Occipital lobe (tissue), 2 donors: Measurements from ENCODE around the gene FANK1. TPM values are rescaled to one million over a fixed set of nuclear protein-coding genes. Genes with fewer than 3 reads are reported as not detected.
A peak's percentile ranks its signal among the peaks of the same experiment; 100 is the strongest.
"Not testable (repeated sequence)": the region's sequence is repeated elsewhere in the genome, so short reads cannot be mapped to it uniquely, and the experiment has no call there.

Experiments used
- DNase-seq: peaks from one replicate; lab custom pipeline; 2025; lab: John Stamatoyannopoulos, UW
- total RNA-seq: library from RNA; depleted of rRNA; stranded (reverse); fragments of >200 nt; gene quantifications from one replicate; pipeline ENCODE4 v1.2.3, GENCODE V29; 2014

The FANK1 gene
- total RNA-seq, 1 donor from 2014 or later = 2.5 TPM

DNA sequence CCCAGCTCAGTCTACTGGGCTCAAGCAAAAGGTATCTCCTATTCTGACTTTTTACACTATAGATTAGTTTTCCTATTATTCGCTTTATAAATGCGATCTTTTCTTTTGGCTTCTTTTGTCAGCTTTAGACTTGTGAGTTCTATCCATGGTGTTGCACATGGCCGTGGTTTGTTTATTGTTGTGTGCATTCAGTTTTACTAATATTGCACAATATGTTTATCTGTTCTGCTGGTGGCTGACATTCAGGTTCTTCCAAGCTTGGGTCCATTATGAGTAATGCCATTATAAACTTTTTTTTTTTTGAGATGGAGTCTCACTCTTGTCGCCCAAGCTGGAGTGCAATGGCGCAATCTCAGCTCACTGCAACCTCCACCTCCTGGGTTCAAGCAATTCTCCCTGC is 30.9 kb downstream of the FANK1 start:
- not testable (repeated sequence) for DNase-seq

DNA sequence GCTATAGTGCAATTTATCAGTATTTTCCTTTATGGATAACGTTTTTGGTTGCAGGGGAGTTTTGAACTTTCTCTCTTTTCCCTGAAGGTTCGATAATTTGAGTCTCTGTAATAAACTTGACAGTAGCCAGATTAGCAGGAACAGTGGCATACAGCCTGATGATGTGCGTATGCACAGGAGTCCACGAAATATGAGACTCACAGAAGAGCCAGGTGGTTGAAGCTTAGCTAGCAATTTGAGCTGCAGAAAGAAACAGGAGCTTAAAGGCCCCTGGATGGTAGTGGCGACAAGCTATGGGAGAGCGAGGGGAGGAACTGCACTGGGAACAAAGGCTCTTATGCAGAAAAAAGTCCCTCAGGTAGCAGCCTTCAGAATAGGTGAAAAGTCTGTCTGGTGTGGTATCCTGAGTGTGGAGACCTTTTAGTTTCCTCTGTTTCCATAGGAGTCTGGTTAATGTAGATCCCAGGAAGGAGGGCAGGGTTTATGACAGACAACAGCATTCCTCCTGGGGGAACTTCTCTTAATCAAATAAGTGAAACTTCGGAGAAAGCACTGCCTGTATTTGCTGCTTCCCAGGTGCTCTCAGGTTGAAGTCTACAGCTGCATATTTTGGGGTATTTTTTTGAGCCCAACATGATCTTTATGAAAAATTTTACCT is 32.7 kb downstream of the FANK1 start:
- no peak for DNase-seq

DNA sequence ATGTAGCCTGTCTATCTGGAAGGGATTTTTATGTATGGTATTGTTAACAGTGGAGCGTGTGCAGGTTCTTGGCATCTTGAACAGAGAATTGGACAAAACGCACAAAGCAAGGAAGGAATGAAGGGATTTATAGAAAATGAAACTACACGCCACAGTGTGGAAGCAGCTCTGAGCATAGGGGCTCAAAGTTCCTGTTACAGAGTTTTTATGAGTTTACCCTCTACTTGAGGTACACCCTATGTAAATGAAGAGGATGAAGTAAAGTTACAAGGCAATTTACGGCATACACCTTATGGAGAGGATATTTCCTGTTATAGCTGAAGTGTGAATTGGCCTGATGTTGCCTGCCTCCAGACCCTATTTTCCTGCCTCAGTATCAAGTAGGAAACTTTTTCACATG is 33.3 kb downstream of the FANK1 start:
- DNase-seq = no peak

DNA sequence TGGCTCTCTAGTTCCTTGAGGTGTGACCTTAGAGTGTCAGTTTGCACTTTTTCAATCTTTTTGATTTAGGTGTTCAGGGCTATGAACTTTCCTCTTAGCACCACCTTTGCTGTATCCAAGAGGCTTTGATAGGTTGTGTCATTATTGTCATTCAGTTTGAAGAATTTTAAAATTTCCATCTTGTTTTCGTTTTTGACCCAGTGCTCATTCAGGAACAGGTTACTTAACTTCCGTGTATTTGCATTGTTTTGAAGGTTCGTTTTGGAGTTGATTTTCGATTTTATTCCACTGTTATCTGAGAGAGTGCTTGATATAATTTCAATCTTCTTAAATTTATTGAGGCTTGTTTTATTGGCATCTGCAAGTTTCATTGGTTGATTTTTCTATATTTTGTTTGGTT is 37.3 kb downstream of the FANK1 start:
- no peak for DNase-seq

DNA sequence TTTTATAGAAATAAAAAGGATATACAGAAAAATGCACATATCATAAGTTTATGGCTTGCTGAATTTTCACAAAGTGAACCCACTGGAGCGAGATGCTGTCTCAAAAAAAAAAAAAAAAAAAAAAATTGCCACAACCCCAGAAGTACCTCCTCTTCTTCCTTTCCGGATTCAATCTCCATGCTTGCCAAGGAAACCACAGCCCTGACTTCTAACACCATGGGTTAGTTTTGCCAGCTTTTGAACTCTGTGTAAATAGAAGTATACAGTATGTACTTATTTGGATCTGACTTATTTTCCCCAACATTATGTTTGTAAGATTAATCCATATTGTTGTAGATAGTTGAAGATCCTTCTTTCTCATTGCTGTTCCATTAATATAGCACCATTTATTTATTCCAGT is 40.0 kb downstream of the FANK1 start:
- DNase-seq = no peak

DNA sequence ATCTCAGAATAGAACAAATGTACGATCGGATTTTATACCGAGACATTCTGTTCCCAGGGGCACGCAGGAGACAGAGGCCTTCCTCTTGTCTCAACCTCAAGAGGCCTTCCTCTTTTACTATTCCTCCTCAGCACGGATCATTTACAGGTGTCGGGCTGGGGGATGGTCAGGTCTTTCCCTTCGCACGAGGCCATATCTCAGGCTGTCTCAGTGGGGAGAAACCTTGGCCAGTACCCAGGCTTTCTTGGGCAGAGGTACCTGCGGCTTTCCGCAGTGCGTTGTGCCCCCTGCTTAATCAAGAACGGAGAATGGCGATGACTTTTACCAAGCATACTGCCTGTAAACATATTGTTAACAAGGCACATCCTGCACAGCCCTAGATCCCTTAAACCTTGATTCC is 44.2 kb downstream of the FANK1 start:
- no peak for DNase-seq

DNA sequence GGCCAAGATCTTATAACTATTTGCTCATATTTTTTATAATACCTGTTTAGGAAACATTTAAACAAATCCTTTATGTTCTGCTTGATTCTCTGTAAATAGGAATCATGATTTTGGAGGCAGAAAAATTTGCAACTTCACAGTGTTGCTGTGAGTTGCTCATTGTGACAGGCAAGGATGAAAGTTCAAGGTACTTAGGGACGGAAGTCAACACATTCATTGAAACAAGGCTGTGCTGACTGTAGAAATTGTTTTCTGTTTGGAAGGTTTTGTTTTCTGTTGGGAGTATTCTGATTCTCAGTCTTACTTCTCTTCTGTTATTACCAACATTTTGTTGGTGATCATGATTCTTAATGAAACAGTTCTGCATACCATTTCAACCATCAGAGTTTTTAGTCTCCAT is 54.9 kb downstream of the FANK1 start:
- no peak for DNase-seq

DNA sequence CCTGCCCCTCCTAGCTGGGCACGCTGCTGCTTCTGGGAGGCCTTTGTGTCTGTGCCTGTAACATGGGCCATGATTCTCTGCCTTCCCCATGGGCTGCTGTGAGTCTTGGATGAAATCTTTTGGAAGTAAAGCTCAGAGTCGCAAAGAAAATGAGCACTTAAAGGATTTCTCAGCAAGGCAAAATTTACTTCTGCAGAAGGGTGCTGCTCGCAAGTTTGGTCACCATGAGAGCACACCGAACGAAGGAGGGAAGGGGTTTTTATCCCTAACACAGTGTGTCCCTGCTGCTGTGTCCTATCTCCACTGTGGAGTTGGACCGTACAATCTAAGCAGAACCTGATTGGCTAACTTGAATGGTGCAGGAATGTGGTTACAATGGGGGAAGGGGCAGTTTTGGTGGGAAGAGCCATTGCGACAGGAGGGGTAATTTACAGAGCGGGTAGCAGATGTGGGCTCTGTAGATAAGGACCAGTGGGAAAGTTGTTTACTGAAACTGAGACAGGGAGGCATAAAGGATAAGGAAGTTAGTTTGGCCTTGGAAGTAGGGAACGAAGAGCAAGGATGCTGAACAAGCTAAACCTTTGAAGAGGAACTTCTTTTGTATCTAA is 57.5 kb downstream of the FANK1 start:
- no peak for DNase-seq

DNA sequence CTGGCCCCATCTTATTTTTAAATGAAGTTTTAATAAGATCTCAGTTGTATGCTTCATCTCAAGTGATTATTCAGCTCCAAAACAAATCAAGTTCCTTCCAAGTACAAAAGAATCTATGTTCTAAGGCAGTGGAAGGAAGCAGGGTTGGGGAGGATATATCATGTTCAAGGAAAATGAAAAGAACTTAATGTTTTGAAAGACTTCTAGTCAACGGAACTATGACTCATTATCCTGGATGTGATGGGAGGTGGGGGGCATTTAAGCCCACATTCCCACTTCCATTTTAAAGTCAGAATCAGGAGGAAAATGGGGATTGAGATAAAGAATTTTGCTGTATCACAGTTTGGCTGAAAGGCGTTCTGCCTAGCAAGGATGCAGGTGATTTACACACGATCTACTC is 59.4 kb downstream of the FANK1 start:
- no peak for DNase-seq

DNA sequence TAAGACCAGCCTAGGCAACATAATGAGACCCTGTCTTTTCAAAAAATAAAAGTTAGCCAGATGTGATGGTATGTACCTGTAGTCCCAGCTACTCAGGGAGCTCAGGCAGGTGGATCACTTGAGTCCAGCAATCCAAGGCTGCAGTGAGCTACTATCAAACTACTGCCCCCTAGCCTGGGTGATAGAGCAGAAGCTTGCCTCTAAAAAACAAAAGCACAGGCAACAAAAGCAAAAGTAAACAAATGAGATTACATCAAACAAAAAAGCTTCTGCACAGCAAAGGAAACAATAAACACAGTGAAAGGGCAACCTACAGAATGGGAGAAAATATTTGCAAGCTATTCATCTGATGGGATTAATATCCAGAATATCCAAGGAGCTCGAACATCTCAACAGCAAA is 65.4 kb downstream of the FANK1 start:
- DNase-seq = no peak

DNA sequence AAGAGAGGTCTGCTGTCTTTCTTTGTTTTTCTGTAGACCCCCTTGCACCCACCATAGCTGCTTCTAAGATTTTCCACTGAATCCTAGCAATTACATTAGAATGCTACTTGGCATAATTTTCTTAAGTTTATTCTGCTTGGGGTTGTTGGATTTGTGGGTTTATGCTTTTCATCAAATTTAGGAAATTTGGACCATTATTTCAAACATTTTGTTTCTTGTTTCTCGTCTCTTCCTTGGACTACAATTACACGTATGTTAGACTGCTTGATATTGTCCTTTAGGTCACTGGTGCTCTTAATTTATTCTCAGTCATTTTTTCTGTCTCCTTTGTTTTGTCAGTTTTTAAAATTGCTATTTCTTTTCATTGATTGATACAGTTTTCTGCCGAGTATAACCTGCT is 65.8 kb downstream of the FANK1 start:
- no peak for DNase-seq

DNA sequence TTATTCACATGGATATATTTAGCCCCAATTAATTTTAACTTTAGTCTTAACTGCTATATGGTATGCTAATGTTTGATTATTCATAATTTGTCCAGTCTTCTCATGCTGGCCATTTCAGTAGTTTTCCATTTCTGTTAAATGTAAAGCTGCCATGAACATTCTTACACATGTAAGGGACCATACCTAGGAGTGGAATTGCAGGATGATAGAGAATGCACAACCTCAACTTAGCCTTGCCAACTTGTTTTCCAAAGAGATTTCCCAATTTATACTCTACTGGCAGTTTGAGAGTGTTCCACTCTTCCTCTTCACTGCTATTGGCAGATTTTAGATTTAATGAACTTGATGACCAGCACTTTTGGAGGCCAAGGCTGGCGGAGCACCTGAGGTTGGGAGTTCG is 68.2 kb downstream of the FANK1 start:
- no peak for DNase-seq

DNA sequence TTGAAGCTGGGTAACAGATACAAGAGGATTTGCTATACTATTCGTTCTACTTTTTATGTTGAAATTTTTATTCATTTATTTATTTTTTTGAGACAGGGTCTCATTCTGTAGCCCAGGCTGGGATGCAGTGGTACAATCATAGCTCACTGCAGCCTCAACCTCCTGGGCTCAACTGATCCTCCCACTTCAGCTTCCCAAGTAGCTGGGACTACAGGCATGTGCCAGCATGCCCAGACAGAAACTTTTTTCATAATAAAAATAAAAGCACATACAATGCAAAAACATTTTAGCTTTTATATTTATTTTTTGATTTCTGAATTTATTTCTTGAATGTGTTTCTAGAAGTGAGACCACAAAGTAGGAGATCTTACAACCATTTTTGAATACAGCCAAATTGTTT is 71.2 kb downstream of the FANK1 start:
- DNase-seq = no peak

DNA sequence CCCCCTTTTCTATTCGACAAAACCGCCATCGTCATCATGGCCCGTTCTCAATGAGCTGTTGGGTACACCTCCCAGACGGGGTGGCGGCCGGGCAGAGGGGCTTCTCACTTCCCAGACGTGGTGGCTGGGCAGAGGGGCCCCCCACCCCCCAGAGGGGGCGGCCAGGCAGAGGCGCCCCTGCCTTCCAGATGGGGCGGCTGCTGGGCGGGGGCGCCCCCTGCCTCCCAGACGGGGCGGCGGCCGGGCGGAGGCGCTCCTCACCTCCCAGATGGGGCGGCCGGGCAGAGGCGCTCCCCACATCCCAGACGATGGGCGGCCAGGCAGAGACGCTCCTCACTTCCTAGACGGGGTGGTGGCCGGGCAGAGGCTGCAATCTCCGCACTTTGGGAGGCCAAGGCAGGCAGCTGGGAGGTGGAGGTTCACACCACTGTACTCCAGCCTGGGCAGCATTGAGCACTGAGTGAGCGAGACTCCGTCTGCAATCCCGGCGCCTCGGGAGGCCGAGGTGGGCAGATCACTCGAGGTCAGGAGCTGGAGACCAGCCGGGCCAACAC is 73.8 kb downstream of the FANK1 start:
- not testable (repeated sequence) for DNase-seq

DNA sequence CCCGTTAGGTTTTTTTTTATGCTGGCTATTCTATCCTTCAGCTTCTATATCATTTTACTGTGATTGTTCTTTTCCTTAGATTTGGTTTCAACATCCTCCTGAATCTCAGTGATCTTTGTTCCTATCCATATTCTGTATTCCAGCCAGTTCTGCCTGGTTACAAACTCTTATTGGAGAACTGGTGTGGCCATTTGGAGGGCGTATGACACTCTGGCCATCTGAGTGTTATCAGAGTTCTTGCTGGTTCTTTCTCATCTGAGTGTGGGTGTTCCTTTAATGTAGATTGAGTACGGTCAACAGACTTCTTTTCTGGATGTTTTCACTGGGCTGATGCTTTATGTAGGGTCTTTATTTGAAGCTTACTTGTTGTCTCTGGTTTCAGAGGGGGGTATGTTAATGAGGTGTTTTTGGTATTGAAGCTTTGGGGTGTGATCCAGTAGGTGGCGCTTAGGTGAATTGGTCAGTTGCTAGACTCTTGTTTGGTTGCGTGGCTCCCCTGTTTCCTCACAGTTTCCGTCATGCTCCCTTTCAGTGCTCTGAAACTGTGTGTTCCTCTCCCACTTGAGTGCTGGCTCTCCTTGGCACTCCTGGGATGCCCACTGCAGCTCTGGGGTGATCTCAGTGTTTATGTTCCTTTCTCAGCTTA is 80.7 kb downstream of the FANK1 start:
- DNase-seq = no peak

DNA sequence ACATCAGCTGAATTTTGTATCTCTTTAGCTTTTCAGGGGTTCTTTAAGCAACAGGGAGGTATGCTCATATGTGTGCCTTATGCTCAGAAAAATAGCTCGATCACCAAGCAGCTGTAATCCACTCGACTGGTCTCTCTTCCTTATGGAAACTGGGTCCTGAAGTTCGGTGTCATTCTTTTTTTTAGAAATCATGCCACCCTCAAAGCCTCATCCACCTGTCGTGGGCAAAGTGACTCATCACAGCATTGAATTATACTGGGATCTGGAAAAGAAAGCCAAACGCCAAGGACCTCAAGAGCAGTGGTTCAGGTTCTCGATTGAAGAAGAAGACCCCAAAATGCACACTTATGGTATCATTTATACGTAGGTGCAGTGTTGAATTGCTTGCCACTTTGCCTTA is 83.6 kb downstream of the FANK1 start:
- no peak for DNase-seq

DNA sequence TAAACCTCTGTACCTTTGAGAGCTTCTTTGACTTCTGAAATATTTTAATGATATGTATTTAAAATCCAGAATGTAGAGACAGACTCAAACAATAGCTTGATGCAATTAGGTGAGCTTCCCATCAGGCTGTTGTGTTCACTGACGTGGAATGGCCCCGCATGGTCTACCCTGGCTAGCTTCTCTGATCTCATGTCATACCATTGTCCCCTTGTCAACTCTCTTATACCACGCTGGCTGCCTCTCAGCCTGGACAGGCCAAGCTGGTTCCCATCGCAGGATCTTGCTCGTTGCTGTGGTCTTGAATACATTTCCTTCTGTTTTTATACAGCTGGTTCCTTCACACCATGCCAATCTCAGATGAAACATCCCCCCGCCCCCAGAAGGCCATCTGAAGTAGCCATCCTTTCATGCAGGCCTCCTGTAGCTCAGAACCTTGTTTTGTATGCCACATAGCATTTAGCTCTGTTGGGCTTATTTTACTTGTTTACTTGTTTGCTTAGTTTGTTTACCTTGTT is 84.2 kb downstream of the FANK1 start:
- DNase-seq = no peak

DNA sequence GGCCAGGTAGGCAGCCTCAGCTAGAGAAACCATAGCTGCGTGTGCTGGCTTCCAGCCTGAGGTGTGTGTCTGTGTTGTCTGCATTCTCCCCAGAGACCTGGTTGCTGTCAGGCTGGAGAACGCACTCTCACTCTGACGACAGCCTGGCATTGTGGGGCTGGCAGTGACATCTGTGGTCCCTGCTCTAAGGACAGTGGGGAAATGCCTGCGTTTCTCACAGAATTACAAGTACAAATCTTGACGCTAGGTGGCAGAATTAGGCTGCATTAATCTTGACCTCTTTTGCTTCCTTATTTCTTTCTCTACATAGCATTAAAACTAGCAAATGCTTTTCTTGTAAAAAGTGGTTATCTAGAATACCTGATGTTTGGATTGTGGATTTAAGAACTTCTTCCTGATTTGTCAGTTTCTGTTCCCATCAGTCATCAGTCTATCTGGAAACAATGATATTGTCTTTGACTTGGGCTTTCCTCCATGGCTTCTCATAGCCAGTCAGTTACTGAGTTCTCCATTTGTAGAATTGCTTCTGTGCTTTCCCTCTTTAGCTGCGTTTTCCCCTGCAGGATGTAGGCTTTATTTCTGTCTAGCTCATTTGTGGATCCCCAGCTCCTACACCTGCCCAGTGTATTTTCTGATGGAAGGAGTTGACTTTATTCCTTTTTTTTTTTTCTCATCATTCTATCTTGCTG is 86.0 kb downstream of the FANK1 start:
- peak; percentile 37 for DNase-seq

DNA sequence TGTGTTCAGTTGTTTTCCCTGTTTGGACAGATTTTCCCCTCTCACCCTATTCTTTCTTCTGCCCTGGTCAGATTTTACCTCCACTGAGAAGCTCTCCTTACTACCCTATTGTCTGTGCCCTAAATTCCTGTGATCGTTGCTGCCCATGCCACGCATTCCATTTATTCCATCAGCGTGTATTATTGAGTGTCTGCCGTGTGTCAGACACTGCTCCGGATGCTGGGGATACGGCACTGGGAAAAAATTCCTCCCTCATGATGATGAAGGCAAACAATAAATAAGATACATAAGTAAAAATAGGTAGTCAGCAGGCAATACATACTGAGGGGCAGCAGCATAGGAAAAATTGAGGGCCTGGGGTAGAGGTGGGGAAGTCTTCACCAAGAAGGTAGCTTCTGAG is 86.8 kb downstream of the FANK1 start:
- no peak for DNase-seq

DNA sequence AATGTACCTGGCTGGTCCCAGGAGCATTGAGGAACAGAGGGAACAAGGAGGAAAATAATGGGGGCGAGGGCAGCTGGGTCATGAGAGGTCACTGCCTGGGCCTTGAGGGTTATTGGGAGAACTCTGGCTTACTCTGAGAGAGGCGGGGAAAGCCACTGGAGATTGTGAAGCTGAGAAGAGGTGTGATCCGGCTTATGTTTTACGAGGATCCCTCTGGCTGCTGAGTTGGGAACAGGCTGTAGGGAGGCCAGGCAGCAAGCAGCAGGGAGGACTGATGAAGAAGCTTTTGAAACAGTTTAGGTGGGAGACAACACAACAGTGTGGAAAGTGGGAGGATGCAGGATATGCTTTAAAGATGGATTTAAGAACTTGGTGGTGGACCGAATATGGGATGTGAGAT is 87.3 kb downstream of the FANK1 start:
- DNase-seq = no peak

DNA sequence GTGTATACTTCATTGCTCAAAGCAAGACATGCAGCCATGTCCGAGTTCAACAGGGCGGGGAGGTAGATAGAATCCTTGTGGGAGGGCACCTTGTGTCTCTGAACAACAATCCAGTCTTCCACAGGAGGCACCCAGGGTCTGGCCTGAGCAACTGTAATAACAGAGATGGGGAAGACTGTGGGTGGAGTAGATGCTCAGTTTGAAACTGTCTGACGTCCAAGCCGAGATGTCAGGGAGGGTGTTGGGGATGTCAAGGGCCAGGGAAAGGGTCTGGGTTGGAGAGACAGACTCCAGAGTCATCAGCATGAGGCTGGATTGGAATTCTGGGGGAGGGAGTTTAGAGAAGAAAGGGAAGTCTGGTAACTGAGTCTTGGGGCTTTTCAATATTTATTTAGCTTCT is 88.0 kb downstream of the FANK1 start:
- no peak for DNase-seq

DNA sequence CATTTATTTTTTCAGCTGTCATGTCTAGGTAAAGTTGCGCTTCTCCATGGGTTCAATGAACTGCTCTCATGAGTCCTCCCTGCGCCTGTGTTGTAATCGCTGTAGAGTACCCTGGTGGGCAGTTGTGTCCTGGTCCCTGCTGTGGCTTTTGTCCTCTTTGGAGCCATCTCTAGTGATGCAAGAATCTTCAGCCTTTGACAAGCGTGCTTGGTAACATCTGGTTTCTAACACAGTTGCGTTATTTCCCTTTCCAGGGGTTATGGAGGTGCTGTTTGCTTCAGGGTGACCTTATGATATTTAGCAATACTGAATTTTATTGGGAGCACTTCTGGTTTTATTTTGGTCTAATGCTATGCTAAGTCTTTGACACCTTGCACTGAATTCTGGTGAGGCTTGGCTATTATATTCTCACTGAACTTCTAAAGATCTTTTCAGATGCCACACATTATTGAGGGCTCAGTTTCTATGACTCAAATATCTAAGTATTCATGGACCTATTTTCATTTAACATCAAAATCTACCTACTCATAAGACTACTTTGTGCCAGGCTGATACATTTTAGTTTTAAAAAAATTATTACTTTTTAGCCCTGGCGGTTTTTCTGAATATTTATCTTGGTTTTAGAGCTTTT is 88.6 kb downstream of the FANK1 start:
- no peak for DNase-seq
